GM18498 (cell line): ENCODE results near the gene OR4C13.
"Not testable (repeated sequence)": the region's sequence is repeated elsewhere in the genome, so short reads cannot be mapped to it uniquely, and the experiment has no call there.

Source experiments
- ATAC-seq: cut with Tn5 transposase; IDR thresholded peaks from one replicate; pipeline ENCODE4 v1.9.1; 2021; ENCODE audit warnings: mild to moderate bottlenecking, moderate library complexity; ENCODE audit not compliant: unreplicated experiment

OR4C13 gene

GRCh38 chr11:49952091-49952490 lies at the start of gene OR4C13:
Gene OR4C13, plus strand, starts transcription at chr11:49952391. Its CDS starts 32 bp downstream, at chr11:49952423.
- ATAC-seq = no peak

- not testable (repeated sequence) for ATAC-seq
Observed at GRCh38 chr11:49911516-49911915, 40.7 kb upstream of the OR4C13 start.

GRCh38 chr11:49948701-49949100 lies 3.5 kb upstream of the OR4C13 start:
- not testable (repeated sequence) for ATAC-seq

GRCh38 chr11:49973439-49973838 lies 21.2 kb downstream of the OR4C13 start:
- not testable (repeated sequence) for ATAC-seq

- not testable (repeated sequence) for ATAC-seq
Observed at GRCh38 chr11:49982435-49982834, 30.2 kb downstream of the OR4C13 start, which contains the start of gene OR4C12. Gene OR4C12, minus strand, starts transcription at chr11:49982535. Its CDS starts 34 bp downstream, at chr11:49982501.

GRCh38 chr11:49995565-49995964 lies 43.4 kb downstream of the OR4C13 start:
- no peak for ATAC-seq
